HG03064 (cell line): ENCODE measurements around the gene NKX6-2.

Experiments used
- ATAC-seq: cut with Tn5 transposase; IDR thresholded peaks from one replicate; pipeline ENCODE4 v1.9.1; 2021; ENCODE audit warnings: low read depth; ENCODE audit not compliant: unreplicated experiment

NKX6-2 gene

GRCh38 chr10:132813560-132814468, 27.9 kb upstream of the NKX6-2 start:
- no peak for ATAC-seq

- no peak for ATAC-seq
Observed at GRCh38 chr10:132813001-132813401, 27.1 kb upstream of the NKX6-2 start.

GRCh38 chr10:132812520-132812919, 26.6 kb upstream of the NKX6-2 start:
- ATAC-seq: no peak

GRCh38 chr10:132811891-132812481, 26.0 kb upstream of the NKX6-2 start:
- no peak for ATAC-seq

- no peak for ATAC-seq
Observed at GRCh38 chr10:132810807-132811700, 25.1 kb upstream of the NKX6-2 start.

- ATAC-seq: no peak
Observed at GRCh38 chr10:132810141-132810806, 24.3 kb upstream of the NKX6-2 start.

GRCh38 chr10:132809232-132810140, 23.5 kb upstream of the NKX6-2 start:
- ATAC-seq: no peak

GRCh38 chr10:132808383-132809231, 22.7 kb upstream of the NKX6-2 start:
- ATAC-seq: no peak

- no peak for ATAC-seq
Observed at GRCh38 chr10:132807621-132808049, 21.7 kb upstream of the NKX6-2 start.

- no peak for ATAC-seq
Observed at GRCh38 chr10:132806561-132807003, 20.6 kb upstream of the NKX6-2 start.

- ATAC-seq: no peak
Observed at GRCh38 chr10:132806110-132806509, 20.2 kb upstream of the NKX6-2 start.

- no peak for ATAC-seq
Observed at GRCh38 chr10:132805599-132805998, 19.7 kb upstream of the NKX6-2 start.

GRCh38 chr10:132804785-132805426, 19.0 kb upstream of the NKX6-2 start:
- ATAC-seq: no peak

- no peak for ATAC-seq
Observed at GRCh38 chr10:132804287-132804686, 18.3 kb upstream of the NKX6-2 start.

GRCh38 chr10:132803416-132804210, 17.7 kb upstream of the NKX6-2 start:
- no peak for ATAC-seq

- ATAC-seq: no peak
Observed at GRCh38 chr10:132802694-132803320, 16.9 kb upstream of the NKX6-2 start.

- no peak for ATAC-seq
Observed at GRCh38 chr10:132802048-132802447, 16.1 kb upstream of the NKX6-2 start.
